ENCODE measurements around the gene GLIS1. TPM values are rescaled to one million over a fixed set of nuclear protein-coding genes. Genes with fewer than 3 reads are reported as not detected.

Gene GLIS1
- total and polyA plus RNA-seq, 2 donors (not counting 3 experiments of a cell fraction or from before 2014, with no cell fraction given): not detected

GRCh38 chr1:53594391-53595180 is 144.4 kb downstream of the GLIS1 start:
- no peak overlapping the region for H2AFZ ChIP-seq (ENCODE audit: low read depth, low read length)
- no peak for TF ChIP-seq GATA2 (IDR thresholded peaks at IDR 0.05; ENCODE audit: insufficient read depth, insufficient read length, low read depth, low read length)
- TF ChIP-seq FOS (IDR thresholded peaks at IDR 0.05; ENCODE audit: borderline replicate concordance, insufficient read depth, low read length): no peak
- peak in 1 of 2 donors; percentile 2 for TF ChIP-seq CTCF (IDR thresholded peaks at IDR 0.05; ENCODE audit: extremely low read depth in 1 of 2, insufficient read depth in 1 of 2, low read depth in 1 of 2, low read length in 2 of 2)
- TF ChIP-seq MAX (IDR thresholded peaks at IDR 0.05; ENCODE audit: insufficient read depth, insufficient read length): no peak
- no peaks in the 10 kb centered on the region for H3K9me1 ChIP-seq (replicated peaks; ENCODE audit: control insufficient read depth, extremely low read depth, insufficient read depth, low read length)
- H3K36me3 ChIP-seq (ENCODE audit: control insufficient read depth in 2 of 2, extremely low read depth in 1 of 2, insufficient read depth in 2 of 2, low read length in 2 of 2): no peaks in the 10 kb centered on the region
- no TSS peak for BruUV-seq (replicated peaks)
- no peaks in the 10 kb centered on the region for H3K27me3 ChIP-seq (ENCODE audit: control insufficient read depth in 2 of 2, insufficient read depth in 2 of 2, low read length in 2 of 2)
- no peak overlapping the region for H3K4me3 ChIP-seq (replicated peaks in 1 of 3; ENCODE audit: insufficient read depth in 1 of 3, low read depth in 1 of 3, low read length in 3 of 3)
- no peaks in the 10 kb centered on the region for H3K9me3 ChIP-seq (replicated peaks; ENCODE audit: control insufficient read depth, insufficient read depth, low read length)
- FAIRE-seq: no peak
- no peak overlapping the region for H3K27ac ChIP-seq (ENCODE audit: insufficient read depth, low read depth, low read length)
- no peaks in the 10 kb centered on the region for H3K79me2 ChIP-seq (ENCODE audit: control insufficient read depth, insufficient read depth, low read length)
- no peak overlapping the region for H3K4me2 ChIP-seq (ENCODE audit: insufficient read depth, low read length)
- POLR2A ChIA-PET: no interaction called here
- H3K4me1 ChIP-seq (ENCODE audit: control insufficient read depth, extremely low read depth, insufficient read depth, low read length): no peaks in the 10 kb centered on the region
- no peaks in the 10 kb centered on the region for H4K20me1 ChIP-seq (replicated peaks; ENCODE audit: control insufficient read depth, extremely low read depth, insufficient read depth, low read length)
- intact Hi-C loops (cut with micrococcal nuclease) (no loop called here), dilution Hi-C loops (cut with MboI; ENCODE audit: extremely low pct_ligation_motif_present, low sequenced_read_pairs) (no loop called here)
- H3K9ac ChIP-seq (replicated peaks; ENCODE audit: extremely low read depth, insufficient read depth, low read length): no peak overlapping the region
- CTCF ChIA-PET: interaction anchor here (0.8 to 1.0 kb wide), 2 partner anchors 13 to 109 kb away, joined by 4 to 5 read pairs; no protein-coding TSS in a partner anchor
- DNase-seq (ENCODE audit: low read depth, low spot score): no peak
